H9 (cell line): ENCODE results near the gene FAM24B. TPM values are rescaled to one million over a fixed set of nuclear protein-coding genes. Genes with fewer than 3 reads are reported as not detected.

Source experiments
- DNase-seq: peaks from one replicate; pipeline ENCODE4 v3.0.0-alpha.2; 2017
- H2AFZ ChIP-seq: one replicate; pipeline ENCODE4 v1.6.1; 2013; ENCODE audit warnings: mild to moderate bottlenecking, low read length, control low read depth, moderate library complexity
- H2AK5ac ChIP-seq: 2 replicates; pipeline ENCODE4 v1.6.1; 2013; ENCODE audit warnings: low read length, control low read depth, mixed read lengths; ENCODE audit not compliant: insufficient read length
- H2BK120ac ChIP-seq: one replicate; pipeline ENCODE4 v1.6.1; 2013; ENCODE audit warnings: low read depth, mild to moderate bottlenecking, low read length, control low read depth, inconsistent platforms; ENCODE audit not compliant: poor library complexity, severe bottlenecking
- H2BK12ac ChIP-seq: 2 replicates; pipeline ENCODE4 v1.6.1; 2013; ENCODE audit warnings: low read length, control low read depth, mixed read lengths, low read depth; ENCODE audit not compliant: insufficient read length
- H2BK15ac ChIP-seq: 2 replicates; pipeline ENCODE4 v1.6.1; 2013; ENCODE audit warnings: low read depth, low read length, control low read depth
- H2BK20ac ChIP-seq: one replicate; pipeline ENCODE4 v1.6.1; 2013; ENCODE audit warnings: low read depth, mild to moderate bottlenecking, low read length, control low read depth, inconsistent platforms; ENCODE audit not compliant: poor library complexity, severe bottlenecking
- H2BK5ac ChIP-seq: 2 replicates; pipeline ENCODE4 v1.6.1; 2013; ENCODE audit warnings: low read length, control low read depth, mixed read lengths; ENCODE audit not compliant: insufficient read length
- H3K14ac ChIP-seq: 2 replicates; pipeline ENCODE4 v1.6.1; 2013; ENCODE audit warnings: low read length, control low read depth; ENCODE audit not compliant: insufficient read depth
- H3K18ac ChIP-seq: 2 replicates; pipeline ENCODE4 v1.6.1; 2013; ENCODE audit warnings: low read depth, mild to moderate bottlenecking, mixed read lengths, low read length, control low read depth; ENCODE audit not compliant: insufficient read length
- H3K23ac ChIP-seq: 2 replicates; pipeline ENCODE4 v1.6.1; 2013; ENCODE audit warnings: low read length, control low read depth, mixed read lengths, low read depth; ENCODE audit not compliant: insufficient read length
- H3K23me2 ChIP-seq: 2 replicates; pipeline ENCODE4 v1.6.1; 2013; ENCODE audit warnings: low read depth, mild to moderate bottlenecking, mixed read lengths, low read length, control low read depth; ENCODE audit not compliant: insufficient read length, poor library complexity, severe bottlenecking
- H3K27ac ChIP-seq: 2 replicates; pipeline ENCODE4 v1.5.1; 2013; ENCODE audit warnings: low read length, control low read depth, mixed read lengths, low read depth; ENCODE audit not compliant: insufficient read length
- H3K27me3 ChIP-seq: 2 replicates; pipeline ENCODE4 v1.6.1; 2013; ENCODE audit warnings: low read length, control low read depth, inconsistent platforms; ENCODE audit not compliant: insufficient read depth
- H3K4ac ChIP-seq: 2 replicates; pipeline ENCODE4 v1.6.1; 2013; ENCODE audit warnings: low read depth, mild to moderate bottlenecking, control low read depth, inconsistent platforms, low read length, moderate library complexity
- H3K4me1 ChIP-seq: 2 replicates; pipeline ENCODE4 v1.6.1; 2013; ENCODE audit warnings: low read length, control low read depth, inconsistent platforms; ENCODE audit not compliant: insufficient read depth
- H3K4me2 ChIP-seq: 2 replicates; pipeline ENCODE4 v1.6.1; 2013; ENCODE audit warnings: low read length, control low read depth, mixed read lengths; ENCODE audit not compliant: insufficient read length, insufficient read depth
- H3K56ac ChIP-seq: 2 replicates; pipeline ENCODE4 v1.6.1; 2013; ENCODE audit warnings: low read depth, mild to moderate bottlenecking, mixed read lengths, low read length, control low read depth; ENCODE audit not compliant: insufficient read length
- H3K79me1 ChIP-seq: 2 replicates; pipeline ENCODE4 v1.6.1; 2013; ENCODE audit warnings: low read depth, mild to moderate bottlenecking, moderate library complexity, low read length, control low read depth, inconsistent platforms; ENCODE audit not compliant: insufficient read depth, poor library complexity, severe bottlenecking
- H3K79me2 ChIP-seq: 2 replicates; pipeline ENCODE4 v1.6.1; 2013; ENCODE audit warnings: low read length, control low read depth, inconsistent platforms; ENCODE audit not compliant: insufficient read depth
- H3K9ac ChIP-seq: 2 replicates; pipeline ENCODE4 v1.6.1; 2013; ENCODE audit warnings: low read length, control low read depth, mixed read lengths; ENCODE audit not compliant: insufficient read length; ENCODE audit errors: extremely low read depth
- H3K9me3 ChIP-seq: one replicate; pipeline ENCODE4 v1.6.1; 2013; ENCODE audit warnings: low read depth, low read length, inconsistent platforms; ENCODE audit not compliant: control insufficient read depth
- H3T11ph ChIP-seq: one replicate; pipeline ENCODE4 v1.6.1; 2013; ENCODE audit warnings: mild to moderate bottlenecking, low read length, control low read depth, inconsistent platforms
- H4K20me1 ChIP-seq: one replicate; pipeline ENCODE4 v1.6.1; 2013; ENCODE audit not compliant: control insufficient read depth, insufficient read length, insufficient read depth
- H4K5ac ChIP-seq: 2 replicates; pipeline ENCODE4 v1.6.1; 2013; ENCODE audit warnings: low read depth, mild to moderate bottlenecking, mixed read lengths, low read length, control low read depth; ENCODE audit not compliant: insufficient read length
- H4K8ac ChIP-seq: replicated peaks from 2 replicates; pipeline ENCODE4 v1.6.1; 2013; ENCODE audit warnings: low read length, control low read depth, mixed read lengths, low read depth; ENCODE audit not compliant: insufficient read length
- H4K91ac ChIP-seq: 2 replicates; pipeline ENCODE4 v1.6.1; 2013; ENCODE audit warnings: low read depth, mild to moderate bottlenecking, moderate library complexity, mixed read lengths, low read length, control low read depth; ENCODE audit not compliant: insufficient read length
- H3K27ac Mint-ChIP-seq, 3 experiments: 2 replicates in 2 of 3; 3 replicates in 1 of 3; pipeline ENCODE4 v1.8.0; 2020 to 2021; ENCODE audit warnings: mixed read lengths in 3 of 3, mild to moderate bottlenecking in 1 of 3, moderate library complexity in 1 of 3
- H3K27me3 Mint-ChIP-seq: 2 replicates; pipeline ENCODE4 v1.8.0; 2021; ENCODE audit warnings: low read depth, mild to moderate bottlenecking, moderate library complexity, mixed read lengths
- H3K36me3 Mint-ChIP-seq, 3 experiments: 2 replicates in 2 of 3; 3 replicates in 1 of 3; pipeline ENCODE4 v1.8.0; 2020 to 2021; ENCODE audit warnings: low read depth in 3 of 3, mixed read lengths in 3 of 3; ENCODE audit not compliant: insufficient read depth in 1 of 3
- H3K4me1 Mint-ChIP-seq, 2 experiments: 2 replicates each; pipeline ENCODE4 v1.8.0; 2020; ENCODE audit warnings: mixed read lengths in 2 of 2
- H3K4me3 Mint-ChIP-seq, 2 experiments: 2 replicates in 1 of 2; 3 replicates in 1 of 2; pipeline ENCODE4 v1.8.0; 2020 to 2021; ENCODE audit warnings: mild to moderate bottlenecking in 2 of 2, mixed read lengths in 2 of 2, moderate library complexity in 1 of 2
- H3K9me3 Mint-ChIP-seq, 2 experiments: 2 replicates in 1 of 2; 3 replicates in 1 of 2; pipeline ENCODE4 v1.8.0; 2020; ENCODE audit warnings: mild to moderate bottlenecking in 2 of 2, mixed read lengths in 2 of 2, moderate library complexity in 1 of 2
- WGBS: extraction: QIAGEN DNeasy Blood & Tissue Kit; methylation state at CpG from one replicate; pipeline ENCODE4 v1.1.7; 2013; ENCODE audit warnings: missing lambda C conversion rate, low lambda C conversion rate, mixed read lengths; ENCODE audit not compliant: insufficient read length; ENCODE audit errors: extremely low coverage; 5-methylcytosine and 5-hydroxymethylcytosine counted together
- total RNA-seq: library from RNA; stranded (reverse); gene quantifications from 2 replicates; pipeline ENCODE4 v1.2.1, GENCODE V29; 2021
- TF ChIP-seq, protein P1 (sequence below): fragments of 200-600 bp; sonication (generic); conservative IDR thresholded peaks from 3 replicates; pipeline ENCODE4 v1.8.0; 2021; ENCODE audit warnings: antibody characterized with exemption, mild to moderate bottlenecking

Gene FAM24B
- total RNA-seq, 1 experiment from 2014 or later = not detected

DNA sequence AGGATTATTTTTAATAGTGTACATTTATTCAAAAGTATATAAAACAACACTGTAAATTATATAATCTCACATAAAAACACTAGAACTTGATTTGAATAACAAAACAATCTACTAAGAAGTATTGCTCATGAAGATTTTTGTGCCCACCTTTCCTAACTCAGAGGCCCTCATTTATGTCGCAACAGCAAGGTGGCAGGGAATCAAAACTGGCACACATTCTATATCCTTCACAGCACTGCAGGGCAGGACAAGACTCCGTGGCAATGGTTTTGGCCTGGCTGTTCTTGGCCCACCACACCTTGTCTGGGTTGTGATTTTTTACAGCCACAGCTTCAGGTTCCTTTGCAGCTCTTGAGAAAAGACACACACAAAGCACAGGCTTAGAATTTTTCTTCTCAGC, 30.3 kb downstream of the FAM24B start:
- no peaks in the 10 kb centered on the region for H3K79me1 ChIP-seq
- no peak overlapping the region for H3T11ph ChIP-seq
- H3K4me2 ChIP-seq = no peak overlapping the region
- H4K5ac ChIP-seq = no peak overlapping the region
- no peak overlapping the region for H2BK20ac ChIP-seq
- no peak overlapping the region for H2AK5ac ChIP-seq
- H2BK15ac ChIP-seq = no peak overlapping the region
- no peaks in the 10 kb centered on the region for H4K20me1 ChIP-seq
- H4K91ac ChIP-seq = no peak overlapping the region
- Mint-ChIP-seq H3K4me1 (peaks cover 44% of the 10 kb centered on the region in 2 experiments), H3K9me3 (peaks cover 0 to 15% of the 10 kb centered on the region in 2 experiments), H3K27me3 (no peaks in the 10 kb centered on the region), H3K4me3 (no peak overlapping the region), H3K36me3 (peaks cover 0 to 15% (median 4%) of the 10 kb centered on the region in 3 experiments; a peak in 6 of 7 replicates), H3K27ac (no peak overlapping the region)
- H2AFZ ChIP-seq = no peak overlapping the region
- H3K23ac ChIP-seq = no peak overlapping the region
- no CpG with 5 or more reads among the region's 2 CpGs for whole genome bisulfite sequencing
- H4K8ac ChIP-seq = no peak overlapping the region
- H3K23me2 ChIP-seq = no peaks in the 10 kb centered on the region
- H3K79me2 ChIP-seq = no peaks in the 10 kb centered on the region
- H3K14ac ChIP-seq = no peak overlapping the region
- H3K9me3 ChIP-seq = no peaks in the 10 kb centered on the region
- no peaks in the 10 kb centered on the region; the same call in 1 of the 2 replicates for H3K4me1 ChIP-seq
- no peak overlapping the region for H3K18ac ChIP-seq
- no peaks in the 10 kb centered on the region for H3K27me3 ChIP-seq
- H3K27ac ChIP-seq = no peak overlapping the region
- no peak for DNase-seq
- H2BK120ac ChIP-seq = no peak overlapping the region
- no peak overlapping the region for H3K4ac ChIP-seq
- H2BK12ac ChIP-seq = no peak overlapping the region
- TF ChIP-seq, protein P1, sequence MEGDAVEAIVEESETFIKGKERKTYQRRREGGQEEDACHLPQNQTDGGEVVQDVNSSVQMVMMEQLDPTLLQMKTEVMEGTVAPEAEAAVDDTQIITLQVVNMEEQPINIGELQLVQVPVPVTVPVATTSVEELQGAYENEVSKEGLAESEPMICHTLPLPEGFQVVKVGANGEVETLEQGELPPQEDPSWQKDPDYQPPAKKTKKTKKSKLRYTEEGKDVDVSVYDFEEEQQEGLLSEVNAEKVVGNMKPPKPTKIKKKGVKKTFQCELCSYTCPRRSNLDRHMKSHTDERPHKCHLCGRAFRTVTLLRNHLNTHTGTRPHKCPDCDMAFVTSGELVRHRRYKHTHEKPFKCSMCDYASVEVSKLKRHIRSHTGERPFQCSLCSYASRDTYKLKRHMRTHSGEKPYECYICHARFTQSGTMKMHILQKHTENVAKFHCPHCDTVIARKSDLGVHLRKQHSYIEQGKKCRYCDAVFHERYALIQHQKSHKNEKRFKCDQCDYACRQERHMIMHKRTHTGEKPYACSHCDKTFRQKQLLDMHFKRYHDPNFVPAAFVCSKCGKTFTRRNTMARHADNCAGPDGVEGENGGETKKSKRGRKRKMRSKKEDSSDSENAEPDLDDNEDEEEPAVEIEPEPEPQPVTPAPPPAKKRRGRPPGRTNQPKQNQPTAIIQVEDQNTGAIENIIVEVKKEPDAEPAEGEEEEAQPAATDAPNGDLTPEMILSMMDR = no peak
- no peak overlapping the region for H3K56ac ChIP-seq
- no peak overlapping the region for H3K9ac ChIP-seq
- no peak overlapping the region for H2BK5ac ChIP-seq
